ENCODE results near the gene AFAP1L1.

Gene AFAP1L1

GRCh38 chr5:149367249-149367971 is 95.8 kb downstream of the AFAP1L1 start:
- H3K27ac ChIP-seq: no peak overlapping the region
- TF ChIP-seq ZFX (IDR thresholded peaks at IDR 0.05; ENCODE audit: borderline replicate concordance) (no peak), CTCF (IDR thresholded peaks at IDR 0.05) (peak; percentile 86)

- H3K27ac ChIP-seq: no peak overlapping the region
- TF ChIP-seq CTCF (IDR thresholded peaks at IDR 0.05) (no peak), ZFX (IDR thresholded peaks at IDR 0.05; ENCODE audit: borderline replicate concordance) (no peak)
These were observed 96.5 kb downstream of the AFAP1L1 start for GRCh38 chr5:149367972-149368645.

GRCh38 chr5:149370878-149371277 is 99.2 kb downstream of the AFAP1L1 start:
- no peak for TF ChIP-seq ZFX (IDR thresholded peaks at IDR 0.05; ENCODE audit: borderline replicate concordance)
- no peak for TF ChIP-seq CTCF (IDR thresholded peaks at IDR 0.05)
- no peak overlapping the region for H3K27ac ChIP-seq

GRCh38 chr5:149371296-149371962 is 99.8 kb downstream of the AFAP1L1 start:
- TF ChIP-seq CTCF (IDR thresholded peaks at IDR 0.05) (peak; percentile 93), ZFX (IDR thresholded peaks at IDR 0.05; ENCODE audit: borderline replicate concordance) (no peak)
- no peak overlapping the region for H3K27ac ChIP-seq

GRCh38 chr5:149372076-149372795 is 100.6 kb downstream of the AFAP1L1 start:
- H3K27ac ChIP-seq: no peak overlapping the region
- no peak for TF ChIP-seq ZFX (IDR thresholded peaks at IDR 0.05; ENCODE audit: borderline replicate concordance)
- no peak for TF ChIP-seq CTCF (IDR thresholded peaks at IDR 0.05)

GRCh38 chr5:149372932-149373331 is 101.3 kb downstream of the AFAP1L1 start:
- H3K27ac ChIP-seq: no peak overlapping the region
- TF ChIP-seq CTCF (IDR thresholded peaks at IDR 0.05) (no peak), ZFX (IDR thresholded peaks at IDR 0.05; ENCODE audit: borderline replicate concordance) (no peak)
